GM18867 (cell line): ENCODE measurements around the gene LNX2.
"Not testable (repeated sequence)": the region's sequence is repeated elsewhere in the genome, so short reads cannot be mapped to it uniquely, and the experiment has no call there.

Experiments
- ATAC-seq: cut with Tn5 transposase; IDR thresholded peaks from one replicate; pipeline ENCODE4 v1.9.1; 2021; ENCODE audit warnings: mild to moderate bottlenecking, moderate library complexity; ENCODE audit not compliant: unreplicated experiment

Gene LNX2

DNA sequence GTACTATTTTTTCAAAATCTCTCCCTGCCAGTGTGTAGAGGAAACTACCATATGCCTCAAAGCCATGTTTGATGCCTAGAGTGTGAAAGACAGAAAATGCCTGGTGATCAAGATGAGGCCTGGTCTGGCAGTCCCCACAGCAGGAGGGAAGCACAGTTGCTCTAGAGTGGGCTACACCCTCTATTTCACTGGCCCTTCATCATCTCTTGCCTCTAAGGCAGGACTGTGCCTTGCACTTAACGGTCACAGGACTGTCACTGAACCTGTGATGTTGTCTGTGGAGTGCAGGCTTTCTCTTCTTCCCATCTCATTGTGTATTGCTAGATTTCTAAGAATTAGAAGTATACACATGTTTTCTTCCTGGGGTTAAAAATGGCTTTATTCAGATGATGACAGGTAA is 17.7 kb upstream of the LNX2 start:
- no peak for ATAC-seq

DNA sequence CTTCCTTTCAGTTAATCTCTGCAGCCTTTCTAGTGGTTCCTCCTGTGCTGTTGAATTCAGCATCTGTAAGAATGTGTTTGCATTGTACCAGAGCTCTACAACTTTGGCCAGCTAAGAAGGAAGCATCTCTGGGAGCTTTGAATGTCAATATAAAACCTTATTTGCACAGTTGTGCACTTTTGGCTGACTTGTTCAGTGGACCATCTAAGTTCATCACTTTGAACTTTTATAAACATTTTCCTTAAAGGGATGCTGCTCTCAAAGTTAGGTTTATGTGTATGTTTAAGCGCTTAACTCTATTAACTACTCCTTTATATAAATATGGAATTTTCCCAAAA is 16.9 kb upstream of the LNX2 start:
- no peak for ATAC-seq

- no peak for ATAC-seq
Observed at GRCh38 chr13:27636589-27637288, 16.4 kb upstream of the LNX2 start.

GRCh38 chr13:27635266-27635665 is 14.9 kb upstream of the LNX2 start:
- no peak for ATAC-seq

GRCh38 chr13:27634791-27635190 is 14.5 kb upstream of the LNX2 start:
- ATAC-seq, result no peak

DNA sequence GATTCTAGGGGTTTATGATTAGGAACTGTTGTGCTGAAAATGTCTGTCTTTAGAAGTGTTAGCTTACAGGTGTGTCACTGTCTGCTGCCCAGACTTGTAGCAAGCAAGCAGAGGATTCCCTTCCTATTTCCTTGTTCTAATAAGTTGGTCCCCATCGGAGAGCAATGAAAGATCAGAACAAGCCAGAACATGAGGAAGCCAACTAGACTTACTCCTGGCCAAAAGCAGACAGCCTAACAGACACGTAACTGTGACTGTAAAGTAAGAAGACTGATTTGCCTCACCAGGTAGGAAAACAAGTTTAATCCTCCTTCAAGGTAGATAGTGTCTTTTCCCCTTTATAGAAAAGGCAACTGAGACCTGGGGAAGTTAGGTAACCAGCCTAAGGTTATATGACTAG is 13.9 kb upstream of the LNX2 start:
- ATAC-seq, result no peak

- no peak for ATAC-seq
Observed at GRCh38 chr13:27632648-27633047, 12.3 kb upstream of the LNX2 start.

DNA sequence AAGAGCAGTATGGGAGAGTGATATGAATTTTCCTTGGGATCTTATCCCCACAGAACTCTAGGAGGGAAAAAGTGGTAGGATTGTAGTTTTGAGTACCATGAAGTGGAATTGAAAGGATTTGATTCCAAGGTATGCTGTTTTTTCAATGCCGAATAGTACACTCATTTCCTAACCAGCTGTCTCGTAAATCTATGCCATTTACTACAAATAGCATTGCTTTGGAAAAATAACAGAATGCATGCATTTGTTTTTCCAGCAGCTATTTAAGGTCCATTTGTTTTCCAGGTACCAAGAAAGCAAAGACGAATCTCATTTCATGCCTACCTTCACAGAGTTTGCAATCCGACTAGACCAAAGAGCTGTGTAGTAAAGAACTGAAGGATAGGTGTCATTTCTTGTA is 11.9 kb upstream of the LNX2 start:
- ATAC-seq, result no peak

- no peak for ATAC-seq
Observed at GRCh38 chr13:27631665-27632064, 11.3 kb upstream of the LNX2 start.

GRCh38 chr13:27631156-27631555 is 10.8 kb upstream of the LNX2 start:
- no peak for ATAC-seq

DNA sequence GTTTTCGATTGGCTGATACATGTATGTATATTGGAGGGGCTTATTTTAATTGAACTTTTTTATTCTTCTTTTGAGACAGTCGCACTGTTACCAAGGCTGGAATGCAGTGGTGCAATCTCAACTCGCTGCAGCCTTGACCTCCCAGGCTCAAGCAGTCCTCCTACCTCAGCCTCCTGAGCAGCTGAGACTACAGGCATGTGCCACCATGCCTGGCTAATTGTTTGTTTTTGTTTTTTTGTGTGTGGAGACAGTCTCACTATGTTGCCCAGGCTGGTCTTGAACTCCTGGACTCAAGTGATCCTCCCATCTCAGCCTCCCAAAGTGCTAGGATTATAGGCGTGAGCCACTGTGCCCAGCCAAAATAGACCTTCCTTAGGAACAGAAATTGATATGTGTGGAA is 8.4 kb upstream of the LNX2 start:
- not testable (repeated sequence) for ATAC-seq

GRCh38 chr13:27628081-27628480 is 7.8 kb upstream of the LNX2 start:
- no peak for ATAC-seq

DNA sequence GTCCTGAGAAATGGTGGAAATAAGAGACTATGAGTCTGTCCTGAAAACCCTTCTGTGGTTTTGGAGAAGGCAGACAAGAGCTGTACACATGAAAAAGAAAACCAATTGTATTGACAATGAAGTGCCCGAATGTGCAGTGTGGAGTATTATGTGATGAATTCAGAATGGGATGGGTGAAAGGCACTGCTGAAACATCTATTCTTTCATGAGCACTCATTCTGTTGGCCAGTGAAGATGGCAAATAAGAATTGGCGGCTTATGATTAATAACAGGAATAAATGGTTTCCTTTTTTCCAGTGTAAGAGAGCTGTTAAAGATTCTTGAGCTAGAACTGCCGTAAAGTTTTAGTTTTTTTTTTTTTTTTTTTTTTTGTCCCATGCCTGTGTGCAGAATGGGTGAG is 7.1 kb upstream of the LNX2 start:
- no peak for ATAC-seq

DNA sequence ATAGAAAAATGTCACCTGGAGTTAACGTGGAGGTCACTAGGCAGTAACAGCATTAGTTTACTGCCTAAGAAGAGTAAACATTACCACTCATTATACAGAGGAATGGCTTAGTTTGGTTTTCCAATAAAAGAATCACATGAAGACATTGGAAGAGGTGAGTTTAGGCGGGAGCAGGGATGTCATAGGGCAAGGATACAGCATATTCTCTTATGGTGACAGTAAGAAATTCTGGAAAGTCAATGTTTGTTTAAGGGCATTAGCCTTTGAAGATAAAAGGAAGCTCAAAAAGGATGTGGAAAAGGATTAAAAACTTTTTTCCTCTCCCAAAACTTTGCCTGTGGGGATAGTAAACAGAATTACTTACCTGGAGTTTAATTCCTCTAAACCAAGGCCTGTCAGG is 5.5 kb upstream of the LNX2 start:
- ATAC-seq, result no peak

DNA sequence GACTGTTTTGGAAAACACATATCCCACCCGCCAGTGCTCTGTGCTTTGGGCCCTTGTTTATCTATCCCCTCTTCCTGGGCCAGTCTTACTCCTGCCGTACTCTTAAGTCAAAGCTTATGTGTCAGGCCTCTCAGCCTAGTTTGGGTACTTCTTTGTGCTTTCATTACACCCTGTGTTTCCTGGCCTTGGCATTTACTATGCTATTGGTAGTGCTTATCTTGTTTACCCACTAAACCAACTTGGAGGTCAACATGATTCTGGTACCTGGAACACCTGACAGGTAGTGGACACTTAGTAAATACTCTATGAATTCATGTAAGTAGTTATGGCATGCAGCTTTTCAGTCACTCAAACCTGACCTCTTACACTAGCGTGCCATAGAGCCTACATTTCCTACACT is 3.7 kb upstream of the LNX2 start:
- ATAC-seq, result no peak

- ATAC-seq, result no peak
Observed at GRCh38 chr13:27622881-27623280, 2.6 kb upstream of the LNX2 start.

DNA sequence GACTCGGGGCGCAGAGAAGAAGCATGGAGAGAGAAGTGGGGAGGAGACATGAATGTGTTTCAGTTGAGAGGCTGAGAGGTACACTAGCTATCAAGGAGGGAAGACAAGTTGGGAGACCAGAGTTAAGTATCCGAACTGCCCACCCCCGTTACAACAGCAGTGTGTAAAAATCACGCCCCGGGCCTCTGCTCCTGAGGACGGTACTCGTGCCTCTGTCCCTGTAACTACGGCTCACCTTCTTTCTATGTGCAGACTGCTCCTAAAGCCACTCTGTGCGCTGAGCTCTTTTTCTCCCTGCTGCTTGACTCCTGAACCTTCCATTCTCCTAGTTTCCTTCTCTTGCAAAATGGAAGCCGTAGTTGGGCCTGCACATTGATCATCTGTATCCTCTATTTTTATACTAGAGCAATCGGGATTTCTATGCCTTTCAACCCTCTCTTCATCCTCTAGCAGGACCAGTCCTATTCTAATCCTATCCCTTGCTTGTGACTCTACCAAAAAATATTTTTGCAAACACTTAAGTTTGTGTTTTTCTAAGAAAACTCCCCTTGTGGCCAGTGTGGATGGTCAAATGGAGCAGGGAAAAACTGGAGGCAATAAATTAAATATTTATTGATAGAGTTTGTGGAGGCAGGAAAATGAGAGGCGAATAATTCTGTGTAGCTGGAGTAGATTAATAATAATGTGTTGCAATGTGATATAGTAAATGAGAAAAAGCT is 1.9 kb upstream of the LNX2 start:
- ATAC-seq, result no peak

DNA sequence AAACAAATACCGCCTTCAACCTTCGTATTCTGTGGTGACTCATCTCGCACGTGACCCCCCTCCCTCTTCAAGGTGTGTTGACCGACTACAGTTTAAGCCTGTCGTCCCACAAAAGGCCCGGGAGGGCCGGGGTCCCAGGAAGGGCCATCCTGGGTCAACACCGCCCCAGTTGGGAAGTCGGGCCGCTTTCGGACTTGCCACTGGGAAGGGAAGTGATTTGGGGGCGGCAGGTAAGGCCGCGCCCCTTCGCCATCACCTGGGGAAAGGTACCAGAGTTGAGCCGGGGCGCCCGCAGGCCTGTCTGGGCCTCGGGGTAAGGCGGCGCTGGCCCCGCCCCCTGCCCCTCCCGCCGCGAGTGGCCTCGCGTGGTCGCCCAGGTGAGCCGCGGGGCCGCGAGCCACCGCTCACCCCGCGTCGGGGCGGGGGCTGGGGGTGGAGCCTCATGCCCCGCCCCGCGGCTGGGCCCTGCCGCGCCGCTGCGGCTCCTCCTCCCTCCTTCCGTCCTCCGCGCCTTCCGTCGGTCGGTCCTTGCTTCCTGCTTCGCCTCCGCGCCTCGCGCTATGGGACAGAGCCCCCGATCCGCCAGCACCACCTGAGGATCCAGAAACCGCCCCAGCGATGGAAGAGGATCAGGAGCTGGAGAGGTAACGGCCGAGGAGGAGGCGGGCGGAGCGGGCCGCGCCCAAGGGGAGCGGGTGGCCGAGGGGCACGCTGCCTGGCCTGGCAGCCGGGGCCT is 1.2 kb upstream of the LNX2 start, which contains the start of gene POLR1D:
POLR1D (plus strand) TSS at position 527 of the 736 bp plus-strand sequence; CDS start at position 619, 92 bp downstream.
- peak; percentile 66 for ATAC-seq

- ATAC-seq, result no peak
Observed at GRCh38 chr13:27621116-27621365, 712 bp upstream of the LNX2 start.

DNA sequence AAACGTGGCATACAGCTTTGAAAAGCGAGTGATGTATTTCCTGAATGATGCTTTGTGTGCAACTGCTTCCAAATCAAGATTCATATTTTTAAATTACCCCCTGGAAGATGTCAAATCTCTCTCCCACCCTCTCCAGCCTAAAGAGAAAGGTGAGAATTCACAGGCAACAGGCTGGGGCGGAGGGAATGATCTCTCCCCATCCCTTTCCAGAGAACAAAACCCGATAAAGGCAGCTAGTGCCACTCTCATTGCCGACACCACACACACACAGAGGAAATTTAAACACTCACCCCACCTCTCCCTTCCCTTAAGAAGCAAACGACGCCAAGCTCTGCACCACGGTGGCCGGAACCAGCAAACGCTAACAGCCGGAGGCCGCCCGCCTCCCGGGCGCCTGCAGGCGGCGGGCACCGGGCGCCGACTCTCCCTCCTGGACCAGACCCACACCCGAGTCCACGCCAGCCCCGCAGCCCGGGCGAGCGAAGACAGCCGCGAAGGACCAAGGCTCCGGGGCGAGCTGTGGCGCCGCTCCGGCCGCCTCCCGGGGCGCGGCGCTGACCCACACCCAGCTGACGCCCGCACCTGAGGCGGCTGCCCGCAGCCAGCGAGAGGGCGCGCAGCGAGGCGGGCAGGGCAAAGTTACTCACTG is 477 bp downstream of the LNX2 start:
- ATAC-seq, result peak; percentile 32

- no peak for ATAC-seq
Observed at GRCh38 chr13:27619093-27619727, 1.1 kb downstream of the LNX2 start.
